Endodermal cell (in vitro differentiated cells): Measurements from ENCODE around the gene TRMT112. TPM values are rescaled to one million over a fixed set of nuclear protein-coding genes. Genes with fewer than 3 reads are reported as not detected.
A peak's percentile ranks its signal among the peaks of the same experiment; 100 is the strongest.

Source experiments
- DNase-seq: peaks from one replicate; pipeline ENCODE4 v3.0.0-alpha.2; 2017
- H3K27ac ChIP-seq: 2 replicates; pipeline ENCODE4 v1.5.1; 2013; ENCODE audit warnings: mild to moderate bottlenecking, low read depth, low read length, moderate library complexity
- H3K27me3 ChIP-seq: 2 replicates; pipeline ENCODE4 v1.6.1; 2013; ENCODE audit warnings: mild to moderate bottlenecking, low read length, moderate library complexity; ENCODE audit not compliant: insufficient read depth, control insufficient read depth, poor library complexity, severe bottlenecking
- H3K36me3 ChIP-seq: 2 replicates; pipeline ENCODE4 v1.7.0; 2013; ENCODE audit warnings: mild to moderate bottlenecking, low read length, moderate library complexity; ENCODE audit not compliant: control insufficient read depth, insufficient read depth
- H3K4me1 ChIP-seq: one replicate; pipeline ENCODE4 v1.7.0; 2013; ENCODE audit warnings: low read length; ENCODE audit not compliant: control insufficient read depth, insufficient read depth
- H3K4me3 ChIP-seq: 2 replicates; pipeline ENCODE4 v1.5.1; 2013; ENCODE audit warnings: mild to moderate bottlenecking, low read length, moderate library complexity
- H3K9ac ChIP-seq: 2 replicates; pipeline ENCODE4 v1.6.1; 2013; ENCODE audit warnings: mild to moderate bottlenecking, low read length, moderate library complexity; ENCODE audit not compliant: poor library complexity, severe bottlenecking; ENCODE audit errors: extremely low read depth
- H3K9me3 ChIP-seq: 2 replicates; pipeline ENCODE4 v1.6.1; 2013; ENCODE audit warnings: mild to moderate bottlenecking, low read length, moderate library complexity; ENCODE audit not compliant: control insufficient read depth
- H3K27ac Mint-ChIP-seq: 2 replicates; pipeline ENCODE4 v1.8.0; 2020; ENCODE audit warnings: mixed read lengths
- H3K27me3 Mint-ChIP-seq: 2 replicates; pipeline ENCODE4 v1.8.0; 2021; ENCODE audit warnings: mild to moderate bottlenecking, mixed read lengths; ENCODE audit not compliant: insufficient read depth
- H3K36me3 Mint-ChIP-seq: 2 replicates; pipeline ENCODE4 v1.8.0; 2020; ENCODE audit warnings: low read depth, mixed read lengths
- H3K4me1 Mint-ChIP-seq: 2 replicates; pipeline ENCODE4 v1.8.0; 2020; ENCODE audit warnings: mixed read lengths
- H3K4me3 Mint-ChIP-seq: 2 replicates; pipeline ENCODE4 v1.8.0; 2020; ENCODE audit warnings: mild to moderate bottlenecking, moderate library complexity, mixed read lengths
- H3K9me3 Mint-ChIP-seq: 2 replicates; pipeline ENCODE4 v1.8.0; 2020; ENCODE audit warnings: mild to moderate bottlenecking, mixed read lengths
- CTCF ChIP-seq: fragments of 200-600 bp; sonication (generic); conservative IDR thresholded peaks from 2 replicates; pipeline ENCODE4 v1.5.0; 2021; ENCODE audit warnings: antibody characterized with exemption, mild to moderate bottlenecking
- WGBS, 2 experiments: methylation state at CpG; one replicate each; pipeline versions ENCODE4 v1.1.5 to v1.1.7; 2013; ENCODE audit warnings: missing lambda C conversion rate in 2 of 2, mixed read lengths in 1 of 2; ENCODE audit not compliant: insufficient coverage in 1 of 2, insufficient read length in 1 of 2; 5-methylcytosine and 5-hydroxymethylcytosine counted together
- total RNA-seq, 2 donors: library from RNA; stranded (reverse); fragmentation: NEBNext Ultra II Directional in 1 of 2; extraction: Animal tissue kit (Norgen Biotek cat#: 25700) in 1 of 2; gene quantifications; 2 replicates in 1 of 2; 3 replicates in 1 of 2; pipeline ENCODE4 v1.2.1, GENCODE V29; 2021

The TRMT112 gene
- total RNA-seq, 2 donors from 2014 or later: 265 to 352 TPM

DNA sequence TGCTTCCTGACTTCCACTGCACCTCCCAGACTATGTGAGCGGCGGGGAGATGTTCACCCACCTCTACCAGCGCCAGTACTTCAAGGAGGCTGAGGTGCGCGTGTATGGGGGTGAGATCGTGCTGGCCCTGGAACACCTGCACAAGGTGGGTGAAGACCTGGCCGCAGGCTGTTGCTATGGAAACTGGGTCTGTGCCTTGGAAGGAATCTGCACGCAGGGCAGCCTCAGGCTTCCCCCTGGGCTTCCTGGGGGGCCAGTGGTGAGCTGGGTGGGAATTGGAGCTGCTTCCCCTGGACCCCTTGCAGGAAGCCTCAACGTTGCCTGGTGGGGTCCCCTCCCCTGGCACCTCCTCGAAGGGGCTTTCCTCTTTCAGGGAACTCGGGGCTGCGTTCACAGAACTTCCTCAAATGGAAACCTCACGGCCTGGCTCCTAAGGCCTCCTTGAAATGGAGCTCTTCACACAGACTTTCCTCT lies 43.1 kb upstream of the TRMT112 start:
- Histone ChIP-seq H3K4me3 (no peak overlapping the region), H3K9me3 (no peaks in the 10 kb centered on the region), H3K27me3 (no peaks in the 10 kb centered on the region), H3K9ac (no peak overlapping the region), H3K27ac (no peak overlapping the region), H3K4me1 (peaks cover 3% of the 10 kb centered on the region), H3K36me3 (peaks cover 36% of the 10 kb centered on the region)
- H3K36me3 Mint-ChIP-seq: peaks cover 36% of the 10 kb centered on the region
- 92 to 93% methylated on average over 11 to 13 of the region's 13 CpGs for WGBS, 2 experiments
- no peaks in the 10 kb centered on the region for H3K9me3 Mint-ChIP-seq
- DNase-seq: peak; percentile 55
- H3K4me3 Mint-ChIP-seq: peak overlapping the region; percentile 75
- no peak overlapping the region for H3K27ac Mint-ChIP-seq
- peaks cover 12% of the 10 kb centered on the region for H3K4me1 Mint-ChIP-seq
- no peak for TF ChIP-seq CTCF
- no peaks in the 10 kb centered on the region for H3K27me3 Mint-ChIP-seq

DNA sequence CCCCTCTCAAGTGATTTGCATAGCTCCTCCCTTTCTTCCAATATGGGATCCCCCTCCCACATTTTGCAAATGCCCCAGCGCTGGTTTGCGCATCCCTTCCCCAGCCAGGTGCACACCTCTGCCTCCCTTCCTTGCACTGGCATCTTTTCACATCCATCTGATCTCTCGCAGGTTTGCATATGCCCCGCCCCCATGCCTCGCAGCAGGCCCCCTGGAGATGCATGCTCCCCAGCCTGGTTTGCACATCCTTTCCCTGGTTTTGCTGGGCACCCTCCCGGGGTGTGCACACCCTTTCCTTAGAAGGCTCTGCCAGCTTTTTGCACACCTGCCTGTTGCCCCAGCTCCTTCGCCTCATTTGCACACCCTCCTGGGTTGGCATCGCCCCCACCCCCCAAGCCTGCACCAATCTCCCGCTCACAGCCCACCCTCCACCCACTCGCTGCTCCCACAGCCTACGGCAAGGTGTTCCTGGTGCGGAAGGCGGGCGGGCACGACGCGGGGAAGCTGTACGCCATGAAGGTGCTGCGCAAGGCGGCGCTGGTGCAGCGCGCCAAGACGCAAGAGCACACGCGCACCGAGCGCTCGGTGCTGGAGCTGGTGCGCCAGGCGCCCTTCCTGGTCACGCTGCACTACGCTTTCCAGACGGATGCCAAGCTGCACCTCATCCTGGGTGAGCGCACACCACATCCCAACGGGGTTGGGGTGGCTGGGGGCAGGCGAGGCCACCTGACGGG lies 42.5 kb upstream of the TRMT112 start:
- no peak for TF ChIP-seq CTCF
- no peaks in the 10 kb centered on the region for H3K27me3 Mint-ChIP-seq
- H3K4me1 Mint-ChIP-seq: peaks cover 15% of the 10 kb centered on the region
- no peak overlapping the region for H3K27ac Mint-ChIP-seq
- peaks cover 30% of the 10 kb centered on the region for H3K36me3 Mint-ChIP-seq
- H3K9me3 Mint-ChIP-seq: no peaks in the 10 kb centered on the region
- Histone ChIP-seq H3K9ac (peak overlapping the region; percentile 66), H3K9me3 (no peaks in the 10 kb centered on the region), H3K36me3 (peaks cover 30% of the 10 kb centered on the region), H3K4me3 (peak overlapping the region; percentile 81), H3K27ac (no peak overlapping the region), H3K4me1 (peaks cover 7% of the 10 kb centered on the region), H3K27me3 (no peaks in the 10 kb centered on the region)
- 83 to 88% methylated on average over 29 to 38 of the region's 38 CpGs for WGBS, 2 experiments
- DNase-seq: peak; percentile 41
- peak overlapping the region; percentile 75 for H3K4me3 Mint-ChIP-seq

DNA sequence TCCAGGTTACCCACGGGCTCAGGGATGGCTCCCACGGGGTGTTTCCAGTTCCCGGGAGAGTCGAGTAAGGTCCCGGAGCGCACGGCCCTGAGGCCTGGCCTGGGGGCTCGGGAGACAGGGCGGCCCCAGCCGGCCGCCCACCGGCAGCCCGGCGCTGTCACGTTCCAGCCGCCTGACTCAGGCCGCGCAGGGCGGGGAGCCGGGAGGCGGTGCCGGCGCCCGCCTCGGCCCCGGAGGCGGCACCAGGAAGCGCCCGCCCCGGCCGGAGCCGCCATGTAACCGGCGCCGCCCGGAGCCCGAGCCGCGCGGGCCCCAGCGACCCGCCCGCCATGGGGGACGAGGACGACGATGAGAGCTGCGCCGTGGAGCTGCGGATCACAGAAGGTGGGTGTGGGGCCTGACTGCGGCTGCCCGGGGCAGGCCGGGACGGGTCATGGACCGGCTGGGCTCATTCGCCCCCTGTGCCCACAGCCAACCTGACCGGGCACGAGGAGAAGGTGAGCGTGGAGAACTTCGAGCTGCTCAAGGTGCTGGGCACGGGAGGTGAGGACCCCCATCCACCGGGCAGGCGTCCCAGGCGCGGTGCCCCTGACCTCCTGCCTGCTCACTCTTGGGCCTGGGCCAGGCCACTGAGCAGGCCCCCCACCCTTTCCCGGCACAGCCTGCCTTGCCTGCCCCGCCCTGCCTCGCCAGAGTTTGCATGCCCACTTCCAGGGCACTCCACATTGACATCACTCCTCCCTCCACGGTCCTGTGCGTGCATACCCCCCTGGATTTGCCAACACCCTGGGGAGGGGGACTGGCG lies 41.8 kb upstream of the TRMT112 start, which contains the start of gene RPS6KA4:
Gene RPS6KA4, plus strand, starts transcription at position 256 of the 805 bp plus-strand sequence. Its CDS starts 74 bp downstream, at position 330.
- H3K36me3 Mint-ChIP-seq: peaks cover 26% of the 10 kb centered on the region
- Histone ChIP-seq H3K4me1 (peaks cover 7% of the 10 kb centered on the region), H3K4me3 (peak within 1 kb of the TSS; percentile 81), H3K9me3 (no peaks in the 10 kb centered on the region), H3K36me3 (peaks cover 26% of the 10 kb centered on the region), H3K9ac (peak within 1 kb of the TSS; percentile 66), H3K27ac (no peak within 1 kb of the TSS), H3K27me3 (no peaks in the 10 kb centered on the region)
- peak; percentile 83 for DNase-seq
- no peaks in the 10 kb centered on the region for H3K9me3 Mint-ChIP-seq
- no peak for TF ChIP-seq CTCF
- WGBS, 2 experiments: 2 to 3% methylated on average over 18 to 70 of the region's 70 CpGs
- H3K4me1 Mint-ChIP-seq: peaks cover 15% of the 10 kb centered on the region
- no peak within 1 kb of the TSS for H3K27ac Mint-ChIP-seq
- peak within 1 kb of the TSS; percentile 75 for H3K4me3 Mint-ChIP-seq
- no peaks in the 10 kb centered on the region for H3K27me3 Mint-ChIP-seq
